T-helper 1 cell (primary cell): ENCODE data around the gene MLC1.

ENCODE experiments used
- DNase-seq, 5 donors: peaks; one replicate each; pipeline ENCODE4 v3.0.0-alpha.2; 2012 to 2020
- total RNA-seq, 4 donors: gene quantifications; one replicate each; lab custom pipeline; 2026; lab: John Stamatoyannopoulos, UW

The MLC1 gene
- 0 to 0.80 (median 0.29) reads per million in 4 donors for total RNA-seq

- peak in 1 of 5 donors; percentile 25 for DNase-seq
These were observed at the start of gene MLC1 for GRCh38 chr22:50085211-50085972. TSS of gene MLC1 (minus strand) at chr22:50085426. CDS start at chr22:50084902, 524 bp downstream.

- DNase-seq = no peak
These were observed 49.3 kb upstream of the MLC1 start for GRCh38 chr22:50134481-50134880.

- DNase-seq = no peak
These were observed 46.7 kb upstream of the MLC1 start for GRCh38 chr22:50131894-50132293.

- DNase-seq = no peak
These were observed 44.0 kb upstream of the MLC1 start for GRCh38 chr22:50129121-50129736.

- no peak for DNase-seq
These were observed 39.8 kb upstream of the MLC1 start for GRCh38 chr22:50125029-50125428.

GRCh38 chr22:50123119-50123518, 37.9 kb upstream of the MLC1 start:
- DNase-seq = no peak

GRCh38 chr22:50121202-50121740, 36.0 kb upstream of the MLC1 start:
- no peak for DNase-seq

GRCh38 chr22:50119768-50120251, 34.6 kb upstream of the MLC1 start:
- DNase-seq = no peak

GRCh38 chr22:50119169-50119767, 34.0 kb upstream of the MLC1 start:
- DNase-seq = no peak

GRCh38 chr22:50118557-50119168, 33.4 kb upstream of the MLC1 start:
- no peak for DNase-seq

GRCh38 chr22:50118129-50118528, 32.9 kb upstream of the MLC1 start:
- no peak for DNase-seq

GRCh38 chr22:50117168-50117762, 32.0 kb upstream of the MLC1 start:
- DNase-seq = no peak

- no peak for DNase-seq
These were observed 30.5 kb upstream of the MLC1 start for GRCh38 chr22:50115693-50116092.

- no peak for DNase-seq
These were observed 29.2 kb upstream of the MLC1 start for GRCh38 chr22:50114221-50115021.

GRCh38 chr22:50112151-50113118, 27.2 kb upstream of the MLC1 start:
- DNase-seq = peak in 1 of 5 donors; percentile 37

GRCh38 chr22:50111056-50111455, 25.8 kb upstream of the MLC1 start:
- DNase-seq = no peak

- no peak for DNase-seq
These were observed 22.3 kb upstream of the MLC1 start for GRCh38 chr22:50107529-50107928.

GRCh38 chr22:50105208-50106100, 20.2 kb upstream of the MLC1 start:
- peak in 1 of 5 donors; percentile 60 for DNase-seq

- DNase-seq = no peak
These were observed 18.9 kb upstream of the MLC1 start for GRCh38 chr22:50104141-50104544.
